Activated CD8-positive, alpha-beta T cell treated with anti-CD3 and anti-CD28 coated beads for 36 hours (primary cell): ENCODE data around the gene DTX3L. TPM values are rescaled to one million over a fixed set of nuclear protein-coding genes. Genes with fewer than 3 reads are reported as not detected.

Source experiments
- ATAC-seq: fragments of 200-7000 bp; cut with Tn5 transposase; one replicate; pipeline ENCODE4 v1.10.0; 2021; ENCODE audit warnings: mild to moderate bottlenecking, moderate library complexity
- CTCF ChIA-PET: fragments of 350-600 bp; sonication (Branson Sonifier 250); formaldehyde crosslinking; loops from one replicate; lab custom pipeline; 2021; ENCODE audit warnings: antibody characterized with exemption; lab: Charles Lee
- POLR2A ChIA-PET: fragments of 350-600 bp; sonication (Branson Sonifier 250); formaldehyde crosslinking; loops from one replicate; lab custom pipeline; 2021; ENCODE audit warnings: antibody characterized with exemption; lab: Charles Lee
- DNase-seq: peaks from one replicate; pipeline ENCODE4 v3.0.0-alpha.2; 2020
- H3K27ac Mint-ChIP-seq: one replicate; pipeline ENCODE4 v1.8.0; 2021; ENCODE audit warnings: mild to moderate bottlenecking, mixed read lengths
- H3K27me3 Mint-ChIP-seq: one replicate; pipeline ENCODE4 v1.8.0; 2021; ENCODE audit warnings: mixed read lengths
- H3K36me3 Mint-ChIP-seq: one replicate; pipeline ENCODE4 v1.8.0; 2021; ENCODE audit warnings: low read depth, mixed read lengths
- H3K4me1 Mint-ChIP-seq: one replicate; pipeline ENCODE4 v1.8.0; 2021; ENCODE audit warnings: low read depth, mixed read lengths
- H3K4me3 Mint-ChIP-seq: one replicate; pipeline ENCODE4 v1.8.0; 2021; ENCODE audit warnings: mild to moderate bottlenecking, moderate library complexity, mixed read lengths
- H3K9me3 Mint-ChIP-seq: one replicate; pipeline ENCODE4 v1.8.0; 2021; ENCODE audit warnings: mixed read lengths
- CTCF ChIP-seq: fragments of 200-600 bp; IDR thresholded peaks from one replicate; pipeline ENCODE4 v1.8.0; 2022; ENCODE audit warnings: antibody characterized with exemption, mild to moderate bottlenecking
- intact Hi-C: fragments of 100-400 bp; cut with micrococcal nuclease; formaldehyde crosslinking; loops from one replicate; pipeline ENCODE4 v1.10.0; 2022
- total RNA-seq, 2 experiments: library from RNA; stranded (reverse); gene quantifications; one replicate each; pipeline ENCODE4 v1.2.3, GENCODE V29; 2021

The DTX3L gene
- total RNA-seq, 2 experiments from 2014 or later: 22.1 to 25.9 TPM

GRCh38 chr3:122619040-122619439 lies 54.9 kb downstream of the DTX3L start:
- ATAC-seq (no peak), DNase-seq (no peak)
- peaks cover 16% of the 10 kb centered on the region for H3K36me3 Mint-ChIP-seq
- H3K4me3 Mint-ChIP-seq: no peak overlapping the region
- intact Hi-C loops: no loop called here
- no peaks in the 10 kb centered on the region for H3K9me3 Mint-ChIP-seq
- H3K4me1 Mint-ChIP-seq: peaks cover 1% of the 10 kb centered on the region
- ChIA-PET CTCF (interaction anchor here (1.3 to 1.5 kb wide), 3 partner anchors 9 to 60 kb away, joined by 4 to 5 read pairs (median 4); no protein-coding TSS in a partner anchor), POLR2A (interaction anchor here (1.2 to 2.7 kb wide), 2 partner anchors 12 to 55 kb away, joined by 4 to 8 read pairs; partner anchors contain the start of genes DTX3L and PARP9)
- TF ChIP-seq CTCF: no peak
- no peaks in the 10 kb centered on the region for H3K27me3 Mint-ChIP-seq
- H3K27ac Mint-ChIP-seq: no peak overlapping the region

DNA sequence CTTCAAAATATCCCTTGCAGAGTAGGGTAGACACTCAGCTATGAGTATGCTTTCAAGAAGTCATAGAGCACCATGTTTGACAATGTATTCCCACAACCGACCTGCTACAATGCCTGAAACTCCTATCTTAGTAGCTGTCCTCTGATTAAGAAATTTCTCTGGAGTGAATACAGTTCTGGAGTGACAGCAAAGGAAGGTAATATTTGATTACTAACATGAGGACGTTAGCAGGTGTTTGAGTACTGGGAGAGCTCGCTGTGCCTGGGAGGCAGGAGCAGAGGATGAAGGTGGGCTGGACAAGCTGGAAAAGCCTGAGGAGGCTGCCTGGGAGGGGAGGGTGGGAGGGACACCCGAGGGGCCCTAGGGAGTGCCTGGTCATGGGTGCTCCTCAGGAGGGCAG lies 56.3 kb downstream of the DTX3L start:
- no peak for TF ChIP-seq CTCF
- ChIA-PET CTCF (interaction anchor here (1.3 to 1.6 kb wide), 2 partner anchors 10 to 59 kb away, joined by 3 to 5 read pairs; no protein-coding TSS in a partner anchor), POLR2A (interaction anchor here (0.6 to 2.7 kb wide), 3 partner anchors 10 to 63 kb away, joined by 3 to 8 read pairs (median 5); no protein-coding TSS in a partner anchor)
- no peak overlapping the region for H3K4me3 Mint-ChIP-seq
- no peaks in the 10 kb centered on the region for H3K27me3 Mint-ChIP-seq
- no peaks in the 10 kb centered on the region for H3K9me3 Mint-ChIP-seq
- ATAC-seq (no peak), DNase-seq (no peak)
- no peak overlapping the region for H3K27ac Mint-ChIP-seq
- H3K4me1 Mint-ChIP-seq: peaks cover 1% of the 10 kb centered on the region
- intact Hi-C loops: no loop called here
- peaks cover 14% of the 10 kb centered on the region for H3K36me3 Mint-ChIP-seq

GRCh38 chr3:122621112-122621511 lies 57.0 kb downstream of the DTX3L start:
- POLR2A ChIA-PET: interaction anchor here (1.5 kb wide), 1 partner anchor 11 kb away, joined by 5 read pairs; no protein-coding TSS in a partner anchor

GRCh38 chr3:122623031-122623829 lies 59.1 kb downstream of the DTX3L start:
- no peak for TF ChIP-seq CTCF
- DNase-seq (no peak), ATAC-seq (no peak)
- POLR2A ChIA-PET: no interaction called here
- peaks cover 9% of the 10 kb centered on the region for H3K36me3 Mint-ChIP-seq
- H3K4me1 Mint-ChIP-seq: no peaks in the 10 kb centered on the region
- intact Hi-C loops: no loop called here
- no peak overlapping the region for H3K4me3 Mint-ChIP-seq
- no peaks in the 10 kb centered on the region for H3K9me3 Mint-ChIP-seq
- CTCF ChIA-PET: no interaction called here
- no peak overlapping the region for H3K27ac Mint-ChIP-seq
- no peaks in the 10 kb centered on the region for H3K27me3 Mint-ChIP-seq

More at GRCh38 chr3:122621112-122621511, 57.0 kb downstream of the DTX3L start:
- intact Hi-C loops: no loop called here
- TF ChIP-seq CTCF: no peak
- CTCF ChIA-PET: interaction anchor here (1.3 to 1.6 kb wide), 2 partner anchors 9 to 58 kb away, joined by 3 to 5 read pairs; no protein-coding TSS in a partner anchor
- no peak for DNase-seq
- no peak for ATAC-seq
- H3K4me3 Mint-ChIP-seq: no peak overlapping the region
- H3K27ac Mint-ChIP-seq: no peak overlapping the region
- no peaks in the 10 kb centered on the region for H3K9me3 Mint-ChIP-seq
- H3K27me3 Mint-ChIP-seq: no peaks in the 10 kb centered on the region
- H3K36me3 Mint-ChIP-seq: peaks cover 14% of the 10 kb centered on the region
- H3K4me1 Mint-ChIP-seq: peaks cover 1% of the 10 kb centered on the region

Other genes starting within 250 kb of the DTX3L start
- gene CSTA, start 239.1 kb upstream of the DTX3L start, total RNA-seq: not detected
- gene MIX23, start 181.1 kb upstream of the DTX3L start, total RNA-seq: 100 to 1,000 TPM; 154 to 168 TPM
- gene FAM162A, start 180.2 kb upstream of the DTX3L start, total RNA-seq: 100 to 1,000 TPM; 202 to 204 TPM
- 1 to 10 TPM; 3.2 to 3.4 TPM for gene WDR5B, start 148.3 kb upstream of the DTX3L start, total RNA-seq
- 10 to 100 TPM; 46.6 to 47.4 TPM for gene KPNA1, start 49.4 kb upstream of the DTX3L start, total RNA-seq
- 10 to 100 TPM; 17.8 to 18.5 TPM for gene PARP9, start within 50 bp of the DTX3L start, total RNA-seq
- gene PARP15, start 13.3 kb downstream of the DTX3L start, total RNA-seq: 10 to 100 TPM; 13.3 to 14.0 TPM
- 10 to 100 TPM; 53.1 to 53.3 TPM for gene PARP14, start 116.5 kb downstream of the DTX3L start, total RNA-seq
- gene HSPBAP1, start 229.5 kb downstream of the DTX3L start, total RNA-seq: 1 to 10 TPM; 4.0 to 4.2 TPM
- 1 to 10 TPM; 1.6 to 1.9 TPM for gene SLC49A4, start 230.7 kb downstream of the DTX3L start, total RNA-seq